Measurements from ENCODE around the gene BCR. TPM values are rescaled to one million over a fixed set of nuclear protein-coding genes. Genes with fewer than 3 reads are reported as not detected.

The BCR gene
- total RNA-seq, 3 donors from 2014 or later, result 25.3 to 44.6 (median 35.1) TPM

DNA sequence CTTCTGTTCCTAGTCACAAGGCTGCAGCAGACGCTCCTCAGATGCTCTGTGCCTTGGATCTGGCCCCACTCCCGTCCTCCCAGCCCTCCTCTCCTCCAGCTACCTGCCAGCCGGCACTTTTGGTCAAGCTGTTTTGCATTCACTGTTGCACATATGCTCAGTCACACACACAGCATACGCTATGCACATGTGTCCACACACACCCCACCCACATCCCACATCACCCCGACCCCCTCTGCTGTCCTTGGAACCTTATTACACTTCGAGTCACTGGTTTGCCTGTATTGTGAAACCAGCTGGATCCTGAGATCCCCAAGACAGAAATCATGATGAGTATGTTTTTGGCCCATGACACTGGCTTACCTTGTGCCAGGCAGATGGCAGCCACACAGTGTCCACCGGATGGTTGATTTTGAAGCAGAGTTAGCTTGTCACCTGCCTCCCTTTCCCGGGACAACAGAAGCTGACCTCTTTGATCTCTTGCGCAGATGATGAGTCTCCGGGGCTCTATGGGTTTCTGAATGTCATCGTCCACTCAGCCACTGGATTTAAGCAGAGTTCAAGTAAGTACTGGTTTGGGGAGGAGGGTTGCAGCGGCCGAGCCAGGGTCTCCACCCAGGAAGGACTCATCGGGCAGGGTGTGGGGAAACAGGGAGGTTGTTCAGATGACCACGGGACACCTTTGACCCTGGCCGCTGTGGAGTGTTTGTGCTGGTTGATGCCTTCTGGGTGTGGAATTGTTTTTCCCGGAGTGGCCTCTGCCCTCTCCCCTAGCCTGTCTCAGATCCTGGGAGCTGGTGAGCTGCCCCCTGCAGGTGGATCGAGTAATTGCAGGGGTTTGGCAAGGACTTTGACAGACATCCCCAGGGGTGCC lies 109.8 kb downstream of the BCR start:
- no peaks in the 10 kb centered on the region for H3K27me3 ChIP-seq
- no peaks in the 10 kb centered on the region for H3K36me3 ChIP-seq
- H3K9me3 ChIP-seq, result no peaks in the 10 kb centered on the region
- H3K27ac ChIP-seq, result peak overlapping the region; percentile 13 to 19
- no peak overlapping the region for H3K4me3 ChIP-seq
- TF ChIP-seq POLR2A (IDR thresholded peaks at IDR 0.05), result no peak
- TF ChIP-seq, protein P1, sequence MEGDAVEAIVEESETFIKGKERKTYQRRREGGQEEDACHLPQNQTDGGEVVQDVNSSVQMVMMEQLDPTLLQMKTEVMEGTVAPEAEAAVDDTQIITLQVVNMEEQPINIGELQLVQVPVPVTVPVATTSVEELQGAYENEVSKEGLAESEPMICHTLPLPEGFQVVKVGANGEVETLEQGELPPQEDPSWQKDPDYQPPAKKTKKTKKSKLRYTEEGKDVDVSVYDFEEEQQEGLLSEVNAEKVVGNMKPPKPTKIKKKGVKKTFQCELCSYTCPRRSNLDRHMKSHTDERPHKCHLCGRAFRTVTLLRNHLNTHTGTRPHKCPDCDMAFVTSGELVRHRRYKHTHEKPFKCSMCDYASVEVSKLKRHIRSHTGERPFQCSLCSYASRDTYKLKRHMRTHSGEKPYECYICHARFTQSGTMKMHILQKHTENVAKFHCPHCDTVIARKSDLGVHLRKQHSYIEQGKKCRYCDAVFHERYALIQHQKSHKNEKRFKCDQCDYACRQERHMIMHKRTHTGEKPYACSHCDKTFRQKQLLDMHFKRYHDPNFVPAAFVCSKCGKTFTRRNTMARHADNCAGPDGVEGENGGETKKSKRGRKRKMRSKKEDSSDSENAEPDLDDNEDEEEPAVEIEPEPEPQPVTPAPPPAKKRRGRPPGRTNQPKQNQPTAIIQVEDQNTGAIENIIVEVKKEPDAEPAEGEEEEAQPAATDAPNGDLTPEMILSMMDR (IDR thresholded peaks at IDR 0.05), result peak; percentile 57 to 65 (median 58)
- H3K4me1 ChIP-seq, result no peaks in the 10 kb centered on the region
- intact Hi-C loops (cut with DNase I; ENCODE audit: low total_unique reads), result no loop called here
- DNase-seq (ENCODE audit: low spot score in 2 of 2), result no peak

DNA sequence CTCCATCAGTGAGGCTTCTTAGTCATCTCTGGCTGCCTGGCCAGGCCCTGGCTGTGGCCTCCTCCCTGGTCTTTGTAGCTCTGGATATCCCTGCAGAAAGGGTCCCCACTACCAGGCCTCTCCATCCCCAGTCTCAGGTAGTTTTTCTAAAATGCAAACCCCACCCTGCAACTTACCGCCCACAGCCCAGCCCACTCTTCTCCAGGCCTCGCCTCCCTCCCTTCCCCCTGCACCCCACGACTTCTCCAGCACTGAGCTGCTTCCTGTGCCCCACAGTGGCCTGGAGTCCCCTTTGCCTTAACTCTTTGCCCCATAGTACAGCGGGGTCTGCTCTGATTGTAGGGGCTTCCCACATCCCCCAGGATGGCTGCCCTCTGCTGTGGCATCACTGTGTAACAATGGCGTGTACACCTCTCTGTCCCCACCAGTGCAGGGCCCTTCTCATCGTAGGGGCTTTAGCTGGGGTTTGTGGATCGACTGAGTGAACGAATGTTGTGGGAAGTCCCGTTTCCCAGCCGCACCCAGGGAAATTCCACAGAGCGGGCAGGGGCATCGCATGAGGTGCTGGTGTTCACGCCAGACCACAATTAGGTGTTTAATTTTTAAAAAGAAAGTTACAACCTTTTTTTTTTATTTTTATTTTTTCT lies 111.6 kb downstream of the BCR start:
- Histone ChIP-seq H3K36me3 (no peaks in the 10 kb centered on the region), H3K4me1 (no peaks in the 10 kb centered on the region), H3K27me3 (no peaks in the 10 kb centered on the region), H3K9me3 (no peaks in the 10 kb centered on the region), H3K4me3 (no peak overlapping the region), H3K27ac (peak overlapping the region; percentile 24 to 43)
- intact Hi-C loops (cut with DNase I; ENCODE audit: low total_unique reads), result no loop called here
- DNase-seq (ENCODE audit: low spot score in 2 of 2), result no peak
- TF ChIP-seq POLR2A (IDR thresholded peaks at IDR 0.05) (no peak), POLR2AphosphoS5 (IDR thresholded peaks at IDR 0.05) (no peak)
- TF ChIP-seq, protein P1 (IDR thresholded peaks at IDR 0.05), result no peak

- H3K4me3 ChIP-seq, result no peak overlapping the region
- H3K36me3 ChIP-seq, result no peaks in the 10 kb centered on the region
- TF ChIP-seq POLR2AphosphoS5 (IDR thresholded peaks at IDR 0.05), result no peak
- TF ChIP-seq, protein P1 (IDR thresholded peaks at IDR 0.05), result peak in 1 of 3 donors; percentile 9
- TF ChIP-seq POLR2A (IDR thresholded peaks at IDR 0.05), result no peak
- no peaks in the 10 kb centered on the region for H3K27me3 ChIP-seq
- peak overlapping the region; percentile 24 to 58 for H3K27ac ChIP-seq
- DNase-seq (ENCODE audit: low spot score in 2 of 2), result no peak
- no peaks in the 10 kb centered on the region for H3K9me3 ChIP-seq
- no peaks in the 10 kb centered on the region for H3K4me1 ChIP-seq
- intact Hi-C loops (cut with DNase I; ENCODE audit: low total_unique reads), result no loop called here
Observed at GRCh38 chr22:23292453-23293350, 112.4 kb downstream of the BCR start.

DNA sequence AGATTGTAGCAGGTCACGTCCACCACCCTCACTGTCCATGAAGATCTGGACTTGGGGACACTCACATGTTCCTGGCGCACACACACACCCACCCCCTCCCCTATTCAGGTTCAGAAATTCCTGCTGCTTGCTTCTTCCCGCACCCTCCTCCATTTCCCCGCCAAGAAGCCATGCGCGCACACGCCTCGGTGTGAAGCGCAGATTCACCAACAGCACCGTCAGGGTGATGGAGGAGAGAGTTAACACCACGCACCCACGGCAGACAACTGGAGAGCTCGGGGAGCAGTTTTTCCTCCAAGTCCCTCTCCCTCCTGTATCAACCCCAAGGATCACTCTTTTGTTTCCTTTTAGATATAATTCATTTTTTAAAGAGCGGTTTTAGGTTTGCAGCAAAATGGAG lies 113.4 kb downstream of the BCR start:
- H3K27ac ChIP-seq, result peak overlapping the region in 1 of 2 donors; percentile 24
- H3K4me1 ChIP-seq, result no peaks in the 10 kb centered on the region
- H3K9me3 ChIP-seq, result no peaks in the 10 kb centered on the region
- H3K36me3 ChIP-seq, result no peaks in the 10 kb centered on the region
- TF ChIP-seq POLR2A (IDR thresholded peaks at IDR 0.05) (no peak), POLR2AphosphoS5 (IDR thresholded peaks at IDR 0.05) (no peak)
- TF ChIP-seq, protein P1 (IDR thresholded peaks at IDR 0.05), result no peak
- no peak for DNase-seq (ENCODE audit: low spot score in 2 of 2)
- H3K27me3 ChIP-seq, result no peaks in the 10 kb centered on the region
- no peak overlapping the region for H3K4me3 ChIP-seq
- intact Hi-C loops (cut with DNase I; ENCODE audit: low total_unique reads), result no loop called here
